Measurements from ENCODE around the gene PARVB.

DNA sequence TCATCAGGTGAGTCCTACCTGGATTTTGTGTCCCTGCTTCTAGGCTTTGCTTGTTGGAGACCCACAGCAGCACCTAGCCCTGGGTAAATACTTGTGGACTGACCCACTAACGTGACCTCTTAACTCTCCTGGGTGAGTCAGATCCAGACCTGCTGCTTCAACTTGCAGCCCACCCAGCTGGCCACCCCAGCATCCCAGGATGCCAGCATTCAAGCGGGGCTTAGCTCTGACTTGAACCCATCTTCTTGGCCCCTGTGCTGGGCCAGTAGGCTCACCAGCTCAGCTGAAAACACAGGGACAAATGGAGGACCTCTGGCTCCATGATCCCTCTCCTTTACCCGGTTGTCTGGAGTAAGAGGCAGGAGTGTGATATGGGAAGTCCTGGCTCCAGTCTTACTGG, 190.1 kb downstream of the PARVB start:
- TF ChIP-seq, protein P1, sequence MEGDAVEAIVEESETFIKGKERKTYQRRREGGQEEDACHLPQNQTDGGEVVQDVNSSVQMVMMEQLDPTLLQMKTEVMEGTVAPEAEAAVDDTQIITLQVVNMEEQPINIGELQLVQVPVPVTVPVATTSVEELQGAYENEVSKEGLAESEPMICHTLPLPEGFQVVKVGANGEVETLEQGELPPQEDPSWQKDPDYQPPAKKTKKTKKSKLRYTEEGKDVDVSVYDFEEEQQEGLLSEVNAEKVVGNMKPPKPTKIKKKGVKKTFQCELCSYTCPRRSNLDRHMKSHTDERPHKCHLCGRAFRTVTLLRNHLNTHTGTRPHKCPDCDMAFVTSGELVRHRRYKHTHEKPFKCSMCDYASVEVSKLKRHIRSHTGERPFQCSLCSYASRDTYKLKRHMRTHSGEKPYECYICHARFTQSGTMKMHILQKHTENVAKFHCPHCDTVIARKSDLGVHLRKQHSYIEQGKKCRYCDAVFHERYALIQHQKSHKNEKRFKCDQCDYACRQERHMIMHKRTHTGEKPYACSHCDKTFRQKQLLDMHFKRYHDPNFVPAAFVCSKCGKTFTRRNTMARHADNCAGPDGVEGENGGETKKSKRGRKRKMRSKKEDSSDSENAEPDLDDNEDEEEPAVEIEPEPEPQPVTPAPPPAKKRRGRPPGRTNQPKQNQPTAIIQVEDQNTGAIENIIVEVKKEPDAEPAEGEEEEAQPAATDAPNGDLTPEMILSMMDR (IDR thresholded peaks at IDR 0.05) = no peak
- TF ChIP-seq POLR2A (IDR thresholded peaks at IDR 0.05) = no peak
